Astrocyte (in vitro differentiated cells and primary cell): Measurements from ENCODE around the gene RTKN2. TPM values are rescaled to one million over a fixed set of nuclear protein-coding genes. Genes with fewer than 3 reads are reported as not detected.

Experiments used
- DNase-seq: peaks from one replicate; pipeline ENCODE4 v3.0.0-alpha.2; 2010; ENCODE audit warnings: low read depth
- FAIRE-seq: peaks from 2 replicates; lab custom pipeline; 2011; peaks lifted over from hg19 to GRCh38; lab: Jason Lieb, UNC
- H2AFZ ChIP-seq: 2 replicates; pipeline ENCODE4 v1.6.0; 2012; ENCODE audit warnings: low read depth, low read length, inconsistent platforms
- H3K27ac ChIP-seq: 2 replicates; pipeline ENCODE4 v1.5.1; 2011; ENCODE audit warnings: low read depth, low read length, inconsistent platforms
- H3K27me3 ChIP-seq: 2 replicates; pipeline ENCODE4 v1.6.0; 2011; ENCODE audit warnings: low read length, inconsistent platforms; ENCODE audit not compliant: insufficient read depth
- H3K36me3 ChIP-seq: 2 replicates; pipeline ENCODE4 v1.5.1; 2011; ENCODE audit warnings: low read length, inconsistent platforms; ENCODE audit not compliant: insufficient read depth
- H3K4me1 ChIP-seq: 2 replicates; pipeline ENCODE4 v1.5.1; 2011; ENCODE audit warnings: low read length, inconsistent platforms; ENCODE audit not compliant: insufficient read depth
- H3K4me2 ChIP-seq: 2 replicates; pipeline ENCODE4 v1.6.0; 2012; ENCODE audit warnings: low read length, inconsistent platforms
- H3K4me3 ChIP-seq: 2 replicates; pipeline ENCODE4 v1.5.1; 2011; ENCODE audit warnings: low read depth, mild to moderate bottlenecking, low read length, inconsistent platforms; ENCODE audit not compliant: insufficient read depth
- H3K79me2 ChIP-seq: 2 replicates; pipeline ENCODE4 v1.6.0; 2012; ENCODE audit warnings: mild to moderate bottlenecking, low read length, inconsistent platforms; ENCODE audit not compliant: insufficient read depth
- H3K9ac ChIP-seq: 2 replicates; pipeline ENCODE4 v1.6.0; 2012; ENCODE audit warnings: mild to moderate bottlenecking, low read length, inconsistent platforms
- H3K9me3 ChIP-seq: 2 replicates; pipeline ENCODE4 v1.5.1; 2012; ENCODE audit warnings: low read depth, mild to moderate bottlenecking, low read length, inconsistent platforms; ENCODE audit not compliant: insufficient read depth
- H4K20me1 ChIP-seq: 2 replicates; pipeline ENCODE4 v1.6.0; 2012; ENCODE audit warnings: low read length, inconsistent platforms; ENCODE audit not compliant: insufficient read depth
- H3K27ac Mint-ChIP-seq: one replicate; pipeline ENCODE4 v1.8.0; 2021; ENCODE audit warnings: mild to moderate bottlenecking, mixed read lengths; ENCODE audit not compliant: unreplicated experiment
- H3K27me3 Mint-ChIP-seq: one replicate; pipeline ENCODE4 v1.8.0; 2021; ENCODE audit warnings: low read depth, mixed read lengths; ENCODE audit not compliant: unreplicated experiment
- H3K36me3 Mint-ChIP-seq: one replicate; pipeline ENCODE4 v1.8.0; 2021; ENCODE audit warnings: low read depth, mixed read lengths; ENCODE audit not compliant: unreplicated experiment
- H3K4me1 Mint-ChIP-seq: one replicate; pipeline ENCODE4 v1.8.0; 2021; ENCODE audit warnings: low read depth, mixed read lengths; ENCODE audit not compliant: unreplicated experiment
- H3K4me3 Mint-ChIP-seq: one replicate; pipeline ENCODE4 v1.8.0; 2021; ENCODE audit warnings: mild to moderate bottlenecking, moderate library complexity, mixed read lengths; ENCODE audit not compliant: unreplicated experiment
- H3K9me3 Mint-ChIP-seq: one replicate; pipeline ENCODE4 v1.8.0; 2021; ENCODE audit warnings: mild to moderate bottlenecking, mixed read lengths; ENCODE audit not compliant: unreplicated experiment
- CTCF ChIP-seq: IDR thresholded peaks from 2 replicates; pipeline ENCODE4 v1.5.1; 2011; ENCODE audit warnings: low read depth, mild to moderate bottlenecking, inconsistent platforms, low read length, moderate library complexity; ENCODE audit not compliant: insufficient read depth
- EZH2 ChIP-seq: IDR thresholded peaks from 2 replicates; pipeline ENCODE4 v1.6.1; 2012; ENCODE audit warnings: mild to moderate bottlenecking, low read length, inconsistent platforms; ENCODE audit not compliant: insufficient read depth
- total RNA-seq: library from RNA; stranded (reverse); gene quantifications from 2 replicates; pipeline ENCODE4 v1.2.1, GENCODE V29; 2021

Gene RTKN2
- total RNA-seq, 1 donor from 2014 or later = 8.4 TPM

GRCh38 chr10:62233356-62234076 lies 35.1 kb downstream of the RTKN2 start:
- peaks cover 28% of the 10 kb centered on the region for H3K4me1 Mint-ChIP-seq
- H3K79me2 ChIP-seq = no peaks in the 10 kb centered on the region
- H3K27me3 Mint-ChIP-seq = no peaks in the 10 kb centered on the region
- no peak overlapping the region for H3K4me3 ChIP-seq
- H4K20me1 ChIP-seq = no peaks in the 10 kb centered on the region
- H3K27ac ChIP-seq = peak overlapping the region; percentile 10
- no peaks in the 10 kb centered on the region for H3K36me3 Mint-ChIP-seq
- peak overlapping the region; percentile 12 for H3K4me2 ChIP-seq
- no peaks in the 10 kb centered on the region for H3K27me3 ChIP-seq
- peak overlapping the region; percentile 7 for H2AFZ ChIP-seq
- no peak for TF ChIP-seq CTCF
- TF ChIP-seq EZH2 = no peak
- H3K9me3 ChIP-seq = no peaks in the 10 kb centered on the region
- DNase-seq = peak; percentile 25
- no peak overlapping the region for H3K4me3 Mint-ChIP-seq
- H3K36me3 ChIP-seq = no peaks in the 10 kb centered on the region
- peak; percentile 89 for FAIRE-seq
- peak overlapping the region; percentile 59 for H3K27ac Mint-ChIP-seq
- H3K9ac ChIP-seq = no peak overlapping the region
- H3K4me1 ChIP-seq = peaks cover 29% of the 10 kb centered on the region
- no peaks in the 10 kb centered on the region for H3K9me3 Mint-ChIP-seq

- Histone ChIP-seq H4K20me1 (no peaks in the 10 kb centered on the region), H3K9me3 (no peaks in the 10 kb centered on the region), H3K27me3 (no peaks in the 10 kb centered on the region), H3K27ac (peak overlapping the region; percentile 85), H3K9ac (peak overlapping the region; percentile 42), H3K4me1 (peaks cover 29% of the 10 kb centered on the region), H2AFZ (no peak overlapping the region), H3K79me2 (no peaks in the 10 kb centered on the region), H3K4me2 (peak overlapping the region; percentile 47), H3K4me3 (no peak overlapping the region), H3K36me3 (no peaks in the 10 kb centered on the region)
- Mint-ChIP-seq H3K27ac (peak overlapping the region; percentile 90), H3K4me1 (peaks cover 28% of the 10 kb centered on the region), H3K36me3 (no peaks in the 10 kb centered on the region), H3K4me3 (no peak overlapping the region), H3K9me3 (no peaks in the 10 kb centered on the region), H3K27me3 (no peaks in the 10 kb centered on the region)
- no peak for DNase-seq
- TF ChIP-seq CTCF (no peak), EZH2 (no peak)
- FAIRE-seq = no peak
Measured at GRCh38 chr10:62231805-62232204, 36.8 kb downstream of the RTKN2 start.

- DNase-seq (peak; percentile 92), FAIRE-seq (peak; percentile 99)
- Histone ChIP-seq H4K20me1 (no peaks in the 10 kb centered on the region), H2AFZ (no peak overlapping the region), H3K4me2 (peak overlapping the region; percentile 47), H3K9ac (peak overlapping the region; percentile 42), H3K4me3 (no peak overlapping the region), H3K79me2 (no peaks in the 10 kb centered on the region), H3K27me3 (no peaks in the 10 kb centered on the region), H3K9me3 (no peaks in the 10 kb centered on the region), H3K27ac (peak overlapping the region; percentile 85), H3K36me3 (no peaks in the 10 kb centered on the region), H3K4me1 (peaks cover 29% of the 10 kb centered on the region)
- Mint-ChIP-seq H3K27ac (peak overlapping the region; percentile 90), H3K9me3 (no peaks in the 10 kb centered on the region), H3K36me3 (no peaks in the 10 kb centered on the region), H3K4me1 (peaks cover 28% of the 10 kb centered on the region), H3K4me3 (peak overlapping the region; percentile 43), H3K27me3 (no peaks in the 10 kb centered on the region)
- no peak for TF ChIP-seq EZH2
- TF ChIP-seq CTCF = no peak
Measured at GRCh38 chr10:62231371-62231770, 37.3 kb downstream of the RTKN2 start.
